MM.1S (cell line): Measurements from ENCODE around the gene THADA.

ENCODE experiments used
- EZH2 ChIP-seq: fragments of 300-600 bp; sonication (generic); optimal IDR thresholded peaks from 2 replicates; pipeline ENCODE3; 2017; ENCODE audit warnings: low read depth, mild to moderate bottlenecking, antibody characterized with exemption, low read length, mixed read lengths
- EZH2phosphoT487 ChIP-seq: fragments of 300-600 bp; sonication (generic); IDR thresholded peaks from 2 replicates; pipeline ENCODE4 v1.6.1; 2018; ENCODE audit warnings: antibody characterized with exemption, low read length
- TF ChIP-seq, protein P1 (sequence below): fragments of 300-600 bp; sonication (generic); IDR thresholded peaks from 2 replicates; pipeline ENCODE4 v1.5.1; 2016; ENCODE audit warnings: antibody characterized with exemption, low read length, mixed read lengths

DNA sequence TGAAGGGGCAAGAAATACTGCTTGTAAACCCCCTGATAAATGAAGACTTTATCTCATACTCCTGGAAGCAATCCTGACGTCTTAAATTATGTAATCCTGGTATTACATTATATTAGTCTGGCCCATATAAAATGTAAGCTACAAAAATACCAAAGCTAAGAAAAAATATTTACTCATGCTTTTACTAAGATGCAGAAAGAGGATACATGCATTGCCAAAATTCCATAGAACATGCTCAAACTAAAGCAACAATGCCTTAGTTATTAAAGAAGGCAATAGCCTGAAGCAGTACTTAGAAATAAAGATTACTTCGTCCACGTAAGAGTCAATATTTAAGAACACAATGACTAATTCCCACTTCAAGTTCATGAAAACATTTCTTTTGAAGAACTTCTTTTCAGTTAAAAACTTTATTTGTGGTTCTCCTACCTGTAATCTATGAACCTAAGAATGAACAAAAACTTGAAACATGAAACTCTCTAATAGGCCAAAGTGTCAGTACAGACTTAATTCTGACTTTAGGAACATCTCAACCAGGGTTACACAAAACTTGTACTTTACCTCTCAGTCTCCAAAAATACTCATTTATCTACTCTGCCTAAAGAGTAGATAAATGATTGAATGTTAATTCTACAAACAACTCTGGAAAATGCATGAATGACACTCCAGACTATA, 117.3 kb downstream of the THADA start:
- TF ChIP-seq, protein P1, sequence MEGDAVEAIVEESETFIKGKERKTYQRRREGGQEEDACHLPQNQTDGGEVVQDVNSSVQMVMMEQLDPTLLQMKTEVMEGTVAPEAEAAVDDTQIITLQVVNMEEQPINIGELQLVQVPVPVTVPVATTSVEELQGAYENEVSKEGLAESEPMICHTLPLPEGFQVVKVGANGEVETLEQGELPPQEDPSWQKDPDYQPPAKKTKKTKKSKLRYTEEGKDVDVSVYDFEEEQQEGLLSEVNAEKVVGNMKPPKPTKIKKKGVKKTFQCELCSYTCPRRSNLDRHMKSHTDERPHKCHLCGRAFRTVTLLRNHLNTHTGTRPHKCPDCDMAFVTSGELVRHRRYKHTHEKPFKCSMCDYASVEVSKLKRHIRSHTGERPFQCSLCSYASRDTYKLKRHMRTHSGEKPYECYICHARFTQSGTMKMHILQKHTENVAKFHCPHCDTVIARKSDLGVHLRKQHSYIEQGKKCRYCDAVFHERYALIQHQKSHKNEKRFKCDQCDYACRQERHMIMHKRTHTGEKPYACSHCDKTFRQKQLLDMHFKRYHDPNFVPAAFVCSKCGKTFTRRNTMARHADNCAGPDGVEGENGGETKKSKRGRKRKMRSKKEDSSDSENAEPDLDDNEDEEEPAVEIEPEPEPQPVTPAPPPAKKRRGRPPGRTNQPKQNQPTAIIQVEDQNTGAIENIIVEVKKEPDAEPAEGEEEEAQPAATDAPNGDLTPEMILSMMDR = no peak
- TF ChIP-seq EZH2phosphoT487 = no peak
- TF ChIP-seq EZH2 = no peak
